PC-3 (cell line): ENCODE measurements around the gene RNF149.

ENCODE experiments used
- CTCF ChIP-seq: fragments of 300-600 bp; sonication (generic); conservative IDR thresholded peaks from 2 replicates; pipeline ENCODE4 v1.5.1; 2017; ENCODE audit warnings: antibody characterized with exemption, low read depth, mild to moderate bottlenecking, low read length
- EZH2 ChIP-seq: fragments of 300-600 bp; sonication (generic); IDR thresholded peaks from one replicate; pipeline ENCODE4 v1.6.1; 2017; ENCODE audit warnings: antibody characterized with exemption, mild to moderate bottlenecking, low read length; ENCODE audit not compliant: unreplicated experiment
- EZH2phosphoT487 ChIP-seq: fragments of 300-600 bp; sonication (generic); IDR thresholded peaks from 2 replicates; pipeline ENCODE4 v1.6.1; 2018; ENCODE audit warnings: mild to moderate bottlenecking, antibody characterized with exemption, low read length, borderline replicate concordance

DNA sequence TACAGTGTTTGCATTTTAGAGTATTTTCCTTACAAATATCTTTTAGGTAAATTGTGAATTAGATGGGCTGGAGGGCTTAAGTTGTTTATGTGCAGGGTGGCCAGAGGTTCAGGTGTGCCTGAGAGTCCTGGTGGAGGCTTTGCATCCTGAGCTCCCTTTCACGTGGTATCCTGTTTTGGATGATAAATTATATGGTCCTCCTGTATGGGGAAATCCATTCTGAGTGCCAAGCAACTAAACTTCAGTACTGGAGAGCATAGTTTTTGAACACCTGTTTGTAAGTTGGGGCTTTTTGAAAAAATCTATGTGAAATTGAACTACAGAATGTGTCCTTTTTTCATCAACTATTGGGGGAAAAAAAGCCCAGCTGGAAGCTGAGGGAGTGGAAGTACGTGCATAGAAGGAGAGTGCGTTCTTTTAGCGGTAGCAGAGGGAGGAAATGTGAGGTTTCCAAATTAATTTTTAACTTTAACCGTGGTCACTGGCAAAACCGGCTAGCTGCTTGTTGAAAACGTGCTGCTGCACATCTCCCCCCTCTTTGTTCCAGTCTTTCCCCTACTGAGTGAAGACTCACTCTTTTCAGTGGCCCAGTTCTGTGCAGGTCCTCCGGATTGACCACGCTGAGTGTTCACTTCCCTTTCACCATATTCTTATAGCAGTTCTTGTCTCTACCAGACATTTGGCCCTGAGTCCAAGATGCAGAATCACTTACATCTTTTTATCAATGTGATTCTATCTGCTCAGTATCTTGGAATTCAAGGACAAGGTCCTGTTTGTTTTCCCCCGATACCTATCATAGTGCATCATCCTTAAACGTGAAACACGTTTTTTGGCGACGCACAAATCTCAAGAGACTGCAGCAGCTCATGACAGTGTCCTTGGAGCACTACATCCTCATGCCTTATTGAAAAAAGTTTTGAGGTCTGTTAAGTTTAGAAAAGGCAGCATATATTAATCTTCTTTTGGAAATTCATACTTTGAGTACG is 40.5 kb downstream of the RNF149 start:
- TF ChIP-seq EZH2phosphoT487 = no peak
- no peak for TF ChIP-seq CTCF
- no peak for TF ChIP-seq EZH2
